HG02588 (cell line): Measurements from ENCODE around the gene ATG10.
"Not testable (repeated sequence)": the region's sequence is repeated elsewhere in the genome, so short reads cannot be mapped to it uniquely, and the experiment has no call there.

Experiments used
- ATAC-seq: cut with Tn5 transposase; IDR thresholded peaks from one replicate; pipeline ENCODE4 v1.9.1; 2021; ENCODE audit warnings: mild to moderate bottlenecking, moderate library complexity; ENCODE audit not compliant: unreplicated experiment

The ATG10 gene

DNA sequence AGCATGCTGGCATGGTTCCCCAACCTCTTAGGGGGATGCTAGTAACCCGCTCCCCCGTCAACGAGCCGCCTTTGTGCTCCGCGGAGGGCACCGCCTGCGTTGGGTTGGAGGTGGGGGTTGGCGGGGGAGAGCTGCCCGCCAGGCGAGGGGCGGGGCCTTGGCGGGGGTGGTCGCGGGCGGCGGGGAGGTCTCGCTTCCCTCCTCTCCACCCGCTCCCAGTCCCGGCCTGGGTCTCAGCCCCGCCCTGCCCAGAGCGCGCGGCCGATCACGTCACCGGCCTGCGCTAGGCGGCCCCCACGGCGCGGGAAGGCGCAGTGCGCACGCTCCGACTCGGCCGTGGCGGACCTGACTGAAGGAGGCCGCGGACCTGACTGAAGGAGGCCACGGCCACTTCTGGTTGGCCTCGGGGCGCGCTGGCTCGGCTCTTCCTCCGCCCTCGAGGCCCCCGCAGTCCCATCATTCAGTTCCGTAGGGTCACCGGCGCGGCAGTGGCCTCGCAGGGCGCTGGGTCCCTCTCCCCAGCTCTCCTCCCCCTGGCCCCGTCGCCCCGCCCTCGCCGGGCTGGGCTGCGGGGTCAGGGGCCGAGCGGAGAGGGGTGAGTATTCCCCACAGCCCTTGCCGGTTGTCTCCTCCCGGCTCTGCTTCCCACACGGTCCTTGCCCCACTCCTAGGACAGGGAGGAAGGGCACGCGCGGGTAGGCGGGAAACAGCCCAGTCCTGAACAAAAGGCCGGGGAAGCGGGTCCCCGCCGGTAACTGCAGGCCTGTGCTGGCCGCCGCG lies at the start of gene ATG10:
Gene ATG10, plus strand, starts transcription at position 312 of the 780 bp plus-strand sequence. CDS start 15,548 bp downstream, outside the sequence.
- peak; percentile 97 for ATAC-seq

DNA sequence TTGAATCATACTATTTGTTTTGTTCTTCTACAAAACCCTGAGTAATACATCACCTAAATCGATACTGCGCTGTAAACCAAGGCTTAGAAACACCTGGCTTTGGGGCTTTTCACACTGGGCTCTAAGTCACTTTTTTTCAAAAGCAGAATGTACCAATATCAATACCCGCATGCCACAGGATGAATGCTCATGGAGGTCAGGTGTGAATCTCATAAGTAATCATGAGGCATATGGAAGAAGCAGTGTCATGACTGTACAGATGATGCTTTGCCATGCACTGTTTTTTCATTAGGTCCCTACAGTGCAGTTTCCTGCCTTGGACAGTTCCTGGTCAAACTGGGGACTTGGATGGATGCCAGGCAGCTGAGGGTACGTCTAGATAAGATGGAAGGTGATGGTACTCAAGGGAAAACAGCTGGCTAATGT lies 49.0 kb upstream of the ATG10 start:
- no peak for ATAC-seq

DNA sequence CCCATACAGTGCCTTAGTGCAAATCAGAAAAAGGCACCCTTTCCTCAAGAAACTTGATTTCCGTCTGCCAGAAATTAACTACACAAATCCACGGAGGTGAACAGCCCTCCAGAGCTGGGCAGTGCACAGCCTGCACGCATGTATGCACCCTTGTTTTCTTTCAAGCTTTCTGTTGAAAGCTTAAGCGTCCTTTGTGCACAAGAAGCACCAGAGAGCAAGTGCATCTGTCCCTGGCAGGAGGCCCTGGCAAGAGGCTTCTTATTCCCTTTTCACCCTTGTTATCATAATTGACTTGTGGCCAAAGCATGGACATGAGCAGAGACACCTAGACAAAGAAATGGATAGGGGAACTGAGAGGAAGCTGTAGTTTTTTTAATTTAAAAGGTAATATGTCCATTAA lies 47.4 kb upstream of the ATG10 start:
- no peak for ATAC-seq

DNA sequence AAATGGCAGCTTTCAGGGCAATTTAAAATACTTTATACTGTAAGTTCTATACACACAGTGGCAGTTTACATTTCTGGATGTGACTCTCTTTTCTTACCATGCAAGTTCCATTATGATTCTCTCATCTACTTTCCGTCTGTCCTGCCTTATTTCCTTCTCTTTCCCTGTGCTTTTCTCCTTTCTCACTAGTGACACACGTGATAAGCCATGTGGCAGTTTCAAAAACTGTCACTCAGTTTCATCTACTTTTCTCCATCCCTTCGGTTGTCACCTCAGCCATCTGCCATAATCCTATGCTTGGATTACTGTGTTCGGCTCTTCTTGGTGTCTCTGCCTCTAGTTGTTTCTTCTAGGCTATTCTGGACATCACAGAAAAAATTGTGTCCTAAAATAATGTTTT lies 46.8 kb upstream of the ATG10 start:
- ATAC-seq = no peak

DNA sequence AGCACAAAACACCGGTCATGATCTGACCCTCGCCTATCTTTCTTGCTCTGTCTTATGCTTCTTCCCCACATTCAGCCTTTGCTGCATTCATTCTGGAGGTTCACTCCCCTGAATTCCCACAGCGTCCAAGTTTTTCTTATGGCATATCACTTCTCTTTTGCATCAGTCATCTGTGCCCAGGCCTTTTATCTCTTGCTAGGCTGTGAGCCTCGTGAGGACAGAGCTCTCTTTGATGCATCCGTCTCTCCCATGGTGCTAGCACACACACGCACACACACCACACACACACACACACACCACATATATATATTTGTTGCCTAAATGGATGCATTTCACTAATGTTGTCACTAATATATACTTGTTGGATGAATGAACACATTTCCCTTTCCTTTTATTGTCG lies 45.8 kb upstream of the ATG10 start:
- no peak for ATAC-seq

DNA sequence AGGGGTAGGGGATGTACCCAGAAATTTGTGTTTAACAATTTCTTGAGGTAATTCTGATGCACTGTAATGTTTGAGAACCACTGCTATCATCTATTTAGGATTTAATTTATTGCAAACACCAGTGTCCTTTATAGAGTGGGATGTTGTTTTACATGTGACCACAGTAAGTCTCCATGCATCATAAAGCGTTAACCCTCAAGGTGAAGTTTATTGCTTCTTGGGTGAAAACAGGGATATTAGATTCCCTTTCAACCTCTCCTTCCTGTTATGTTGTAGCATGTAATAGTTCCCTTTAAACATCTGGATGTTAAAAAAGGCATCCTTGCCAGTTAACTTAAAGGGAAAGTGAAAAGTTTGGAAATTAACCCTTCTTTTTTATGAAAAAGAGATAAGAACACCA lies 35.8 kb upstream of the ATG10 start:
- no peak for ATAC-seq

DNA sequence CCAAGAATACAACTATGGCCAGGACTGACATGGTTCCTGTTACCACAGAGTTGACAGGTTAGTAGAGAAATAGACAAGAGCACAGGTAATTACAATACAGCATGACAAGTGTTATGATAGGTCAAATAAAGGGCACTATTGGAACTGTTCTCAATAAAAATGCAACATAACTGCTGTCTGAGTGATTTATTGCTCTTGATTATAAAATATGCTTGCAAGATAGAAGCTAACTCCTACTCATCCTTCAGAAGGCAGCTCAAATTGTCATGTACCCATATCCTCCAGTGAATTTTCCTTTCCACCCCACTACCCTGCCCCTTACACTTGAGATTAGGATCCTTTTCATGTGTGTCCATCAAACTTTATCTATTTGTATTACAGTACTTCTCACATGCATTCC lies 35.1 kb upstream of the ATG10 start:
- no peak for ATAC-seq

DNA sequence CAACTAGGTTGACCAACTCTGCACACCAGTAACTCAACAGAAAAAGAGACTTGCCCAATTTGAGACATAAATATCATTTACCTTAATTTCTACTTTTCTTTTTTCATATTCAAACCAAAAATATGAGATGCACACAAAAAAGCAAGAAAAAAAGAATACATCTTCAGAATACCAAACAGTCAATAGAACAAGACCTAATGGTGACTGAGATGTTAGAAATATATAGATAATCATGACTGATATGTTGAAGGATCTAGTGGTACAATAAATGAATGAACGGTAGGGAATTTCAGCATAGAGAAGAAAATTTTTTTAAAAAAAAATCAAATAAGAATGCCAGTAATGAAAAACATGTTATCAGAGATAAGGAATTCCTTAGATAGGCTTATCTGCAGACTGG lies 29.1 kb upstream of the ATG10 start:
- ATAC-seq = no peak

DNA sequence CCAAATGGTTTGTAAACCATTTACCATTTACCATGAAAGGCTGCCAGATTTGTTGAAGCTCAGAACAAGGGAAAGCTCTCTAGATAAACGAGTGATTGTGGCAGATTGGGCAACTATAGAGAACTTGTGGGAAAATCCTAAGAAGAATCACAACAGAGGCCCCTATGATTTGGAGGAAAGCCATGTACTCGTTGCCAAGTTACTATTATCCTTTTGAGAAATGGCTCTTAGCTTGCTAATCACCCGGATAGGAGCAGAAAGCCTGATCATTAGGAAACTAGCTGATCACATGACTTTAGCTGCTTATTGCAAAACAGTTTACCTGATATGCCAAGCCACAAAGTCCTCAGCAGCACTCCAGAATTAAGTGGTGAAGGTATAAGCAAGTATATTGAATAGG lies 23.5 kb upstream of the ATG10 start:
- ATAC-seq = no peak

DNA sequence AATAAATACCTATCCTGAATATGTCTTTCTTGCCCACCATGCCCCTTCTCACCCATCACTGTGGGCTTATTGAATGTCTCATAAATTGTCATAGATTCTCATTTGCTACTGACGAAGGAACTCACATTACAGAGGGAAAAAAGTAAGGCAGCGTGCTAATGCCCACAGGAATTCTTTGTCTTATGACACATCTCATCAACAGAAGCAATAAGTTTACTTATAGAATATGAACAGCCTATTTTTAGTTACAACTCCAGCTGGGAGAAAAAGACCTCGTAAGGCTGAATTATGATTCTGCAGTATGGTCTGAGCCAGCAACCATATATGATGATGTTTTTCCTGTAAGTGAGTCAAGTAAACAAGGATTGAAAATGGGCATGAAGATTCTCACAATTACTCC lies 22.4 kb upstream of the ATG10 start:
- no peak for ATAC-seq

DNA sequence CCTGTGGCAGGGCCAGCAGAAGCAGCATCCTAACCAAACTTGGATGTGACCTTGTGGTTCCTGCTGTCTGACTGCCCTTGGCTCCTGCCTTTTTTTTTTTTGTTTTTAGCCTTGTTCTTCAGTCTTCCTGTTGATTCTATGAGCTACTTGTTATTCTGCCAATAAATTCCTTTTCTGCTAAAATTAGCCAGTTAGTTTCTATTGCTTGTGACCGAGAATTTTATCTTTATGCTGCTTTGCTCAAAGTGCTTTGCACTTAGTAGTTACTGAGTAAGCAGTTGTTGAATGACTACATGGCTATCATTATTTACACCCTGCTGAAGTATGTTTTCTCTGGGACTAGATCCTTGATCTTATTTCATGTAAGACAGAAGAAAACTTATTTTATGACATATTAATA lies 20.8 kb upstream of the ATG10 start:
- no peak for ATAC-seq

DNA sequence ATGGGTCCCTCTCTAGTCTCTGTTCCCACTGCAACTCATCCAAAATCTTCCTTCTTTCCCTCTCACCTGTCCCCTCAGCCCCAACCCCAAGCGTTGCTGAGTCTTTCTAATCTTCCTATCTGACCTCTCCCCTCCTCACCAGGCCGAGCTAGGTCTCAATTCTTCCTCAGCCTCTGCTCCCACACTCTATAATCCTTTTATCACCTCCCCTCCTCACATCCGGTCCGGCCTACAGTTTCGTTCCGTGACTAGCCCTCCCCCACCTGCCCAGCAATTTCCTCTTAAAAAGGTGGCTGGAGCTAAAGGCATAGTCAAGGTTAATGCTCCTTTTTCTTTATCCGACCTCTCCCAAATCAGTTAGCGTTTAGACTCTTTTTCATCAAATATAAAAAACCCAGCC lies 17.0 kb upstream of the ATG10 start:
- ATAC-seq = not testable (repeated sequence)

DNA sequence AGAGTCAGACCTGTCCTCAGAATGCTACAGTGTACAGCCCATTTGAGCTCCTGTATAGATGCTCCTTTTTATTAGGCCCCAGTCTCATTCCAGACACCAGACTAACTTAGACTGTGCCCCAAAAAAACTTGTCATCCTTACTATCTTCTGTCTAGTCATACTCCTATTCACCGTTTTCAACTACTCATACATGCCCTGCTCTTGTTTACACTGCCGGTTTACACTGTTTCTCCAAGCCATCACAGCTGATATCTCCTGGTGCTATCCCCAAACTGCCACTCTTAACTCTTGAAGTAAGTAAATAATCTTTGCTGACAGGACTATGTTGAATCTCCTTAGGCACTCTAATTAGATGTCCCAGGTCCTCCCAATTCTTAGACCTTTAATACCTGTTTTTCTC lies 13.7 kb upstream of the ATG10 start:
- not testable (repeated sequence) for ATAC-seq

DNA sequence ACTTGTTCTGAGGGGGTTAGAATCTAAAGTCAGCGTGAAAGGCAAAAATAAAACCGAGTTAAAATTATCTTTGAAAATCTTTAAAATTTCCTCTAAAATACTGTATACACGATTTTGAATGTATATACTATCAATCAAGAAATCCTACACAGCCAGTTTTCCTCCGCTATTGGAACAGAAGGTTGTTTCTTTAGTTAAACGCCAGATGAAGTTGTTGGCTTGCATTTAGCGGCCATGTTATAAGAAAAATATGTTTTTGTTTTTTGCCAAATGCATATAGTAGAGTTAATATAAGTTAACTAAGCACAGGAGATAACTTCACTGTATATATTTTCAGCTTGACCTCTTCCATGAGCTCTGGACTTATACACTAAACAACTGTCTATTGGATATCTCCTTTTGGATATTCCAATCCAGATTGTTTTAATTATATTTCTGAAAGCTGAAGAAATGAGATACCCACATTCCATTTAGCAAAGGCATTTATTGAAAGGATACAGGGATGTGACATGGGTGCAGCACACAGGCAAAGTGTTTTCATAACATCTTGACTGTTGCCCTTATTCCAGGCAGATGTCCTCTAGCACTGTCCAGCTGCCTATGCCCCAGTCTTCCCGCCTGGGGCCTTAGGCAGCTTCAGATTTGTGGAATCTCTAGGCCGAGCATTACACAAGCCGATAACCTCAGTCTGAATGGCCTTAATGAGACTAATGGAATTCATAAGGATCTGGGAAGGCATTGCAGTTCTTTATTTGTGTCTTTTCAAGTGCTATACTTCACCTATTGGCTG lies 10.0 kb upstream of the ATG10 start:
- ATAC-seq = no peak

DNA sequence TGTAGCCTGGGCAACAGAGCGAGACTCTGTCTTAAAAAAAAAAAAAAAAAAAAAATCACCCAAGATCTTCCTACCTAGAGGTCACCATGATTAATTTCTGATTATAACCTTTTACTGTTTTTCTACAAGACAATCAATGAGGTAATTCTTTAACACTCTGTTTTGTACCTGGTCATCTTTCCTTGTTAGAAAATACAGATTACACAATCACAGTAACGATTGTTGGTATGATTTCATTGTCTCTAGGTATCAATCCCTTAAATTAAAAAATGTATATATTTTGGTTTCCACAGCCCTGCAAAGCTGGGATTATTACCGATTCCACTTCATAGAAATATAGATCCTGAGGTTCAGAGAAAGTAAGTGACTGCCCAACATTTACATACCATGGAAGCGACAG lies 8.3 kb upstream of the ATG10 start:
- ATAC-seq = no peak

DNA sequence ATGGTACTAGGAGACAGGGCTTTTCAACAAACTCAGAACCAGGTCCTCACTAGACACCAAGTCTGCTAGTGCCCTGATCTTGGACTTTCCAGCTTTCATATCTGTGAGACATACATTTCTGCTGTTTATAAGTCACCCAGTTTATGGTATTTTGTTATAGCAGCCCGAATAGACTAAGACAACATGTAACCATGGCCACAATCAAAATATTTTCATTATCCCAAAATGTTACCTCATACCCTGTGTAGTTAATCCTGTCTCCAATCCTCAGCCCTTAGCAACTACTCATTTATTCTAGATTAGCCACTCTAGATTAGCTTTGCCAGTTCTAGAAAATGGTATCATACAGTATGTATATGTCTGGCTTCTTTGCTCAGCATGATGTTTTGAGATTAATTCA lies 6.3 kb upstream of the ATG10 start:
- no peak for ATAC-seq

DNA sequence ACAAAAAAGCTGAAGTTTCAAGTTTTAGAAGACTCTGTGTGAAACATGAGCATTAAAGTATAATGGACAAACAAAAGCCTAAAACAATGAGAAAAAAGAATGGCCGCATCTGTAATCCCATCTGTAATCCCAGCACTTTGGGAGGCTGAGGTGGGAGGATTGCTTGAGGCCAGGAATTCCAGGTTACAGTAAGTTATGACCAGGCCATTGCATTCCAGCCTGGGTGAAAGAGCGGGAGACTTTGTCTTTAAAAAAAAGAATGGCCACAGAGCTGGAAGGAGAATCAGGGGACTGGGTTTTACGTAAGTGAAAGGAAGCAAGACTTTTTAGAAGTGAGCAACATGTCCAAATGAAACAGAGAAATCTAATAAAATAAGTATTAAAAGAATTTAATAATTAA lies 2.6 kb upstream of the ATG10 start:
- ATAC-seq = no peak

DNA sequence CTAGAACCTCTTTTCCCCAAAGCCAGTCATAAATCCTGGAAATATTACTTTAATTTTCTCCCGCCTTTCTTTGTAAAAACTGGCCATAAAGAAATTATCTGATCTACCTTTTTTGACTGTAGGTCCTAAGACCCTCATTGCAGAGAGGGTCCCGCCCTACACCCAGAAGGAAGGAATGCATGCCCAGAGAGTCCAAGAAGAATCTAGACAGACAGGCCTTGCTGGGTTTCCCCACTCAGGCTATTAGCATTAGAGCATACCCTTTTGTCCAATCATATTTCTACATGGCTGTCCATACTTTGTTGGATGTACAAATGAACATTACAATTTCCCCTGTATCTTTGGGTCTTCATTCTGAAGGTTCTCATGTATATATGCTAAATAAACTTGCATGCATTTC lies 1.9 kb upstream of the ATG10 start:
- no peak for ATAC-seq

DNA sequence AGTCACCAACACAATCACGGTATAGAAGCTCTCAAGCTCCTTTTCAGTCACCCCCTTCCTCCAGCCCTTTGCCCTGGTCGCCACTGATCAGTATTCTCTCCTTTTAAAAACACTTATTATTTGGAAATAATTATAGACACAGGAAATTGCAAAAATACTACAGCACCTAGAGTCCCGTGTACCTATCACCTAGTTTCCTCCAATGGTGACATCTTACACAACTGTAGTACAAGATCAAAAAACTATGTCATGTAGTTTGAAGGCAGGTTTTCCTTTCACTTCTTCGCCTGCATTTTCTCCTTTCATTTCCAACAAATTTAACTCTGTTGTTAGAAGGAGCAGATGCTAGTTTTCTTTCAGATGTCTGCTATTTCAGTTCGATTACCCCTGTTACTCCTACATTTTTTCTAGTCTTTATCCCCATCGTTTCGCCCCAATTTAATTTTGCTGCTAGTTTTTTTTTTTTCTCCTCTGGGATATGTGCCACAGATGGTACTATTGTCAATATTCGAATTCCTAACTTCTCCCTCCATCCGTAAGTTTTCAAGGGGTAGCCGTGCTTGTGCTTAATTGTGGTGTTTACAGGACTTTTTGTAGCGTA lies 612 bp upstream of the ATG10 start:
- ATAC-seq = no peak

DNA sequence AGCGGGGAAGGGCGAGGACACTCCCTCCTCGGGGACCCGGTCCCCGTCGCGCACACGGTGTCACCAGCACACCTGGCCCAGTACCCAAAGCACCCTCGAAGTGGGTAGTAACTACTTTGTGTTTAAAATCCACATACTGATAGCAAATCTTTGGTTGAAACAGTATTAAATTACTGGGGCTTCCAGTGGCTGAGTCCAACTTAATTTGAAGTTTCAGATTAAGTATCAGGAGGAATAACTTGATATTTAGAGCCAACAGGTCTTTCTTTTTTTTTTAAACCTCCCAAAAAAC lies 615 bp downstream of the ATG10 start:
- peak; percentile 39 for ATAC-seq

DNA sequence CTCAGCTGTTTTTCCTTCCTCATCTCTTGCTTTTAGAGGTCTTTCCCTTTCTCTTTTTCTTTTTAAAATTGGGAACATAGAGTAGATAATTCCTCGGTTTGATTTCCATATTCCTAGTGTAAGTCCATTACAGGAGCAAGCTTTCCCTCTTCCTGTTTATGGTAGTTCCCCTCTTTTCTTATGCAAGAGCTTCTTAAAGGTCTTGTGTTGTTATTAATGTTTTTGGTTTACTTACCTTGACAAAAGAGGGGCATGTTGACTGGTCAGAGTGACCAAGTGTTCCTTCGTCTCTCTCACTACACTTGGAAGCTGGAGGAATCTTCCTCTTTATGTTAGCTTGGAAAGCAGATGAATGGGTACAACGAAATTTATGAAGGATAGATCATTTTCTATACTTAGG lies 8.3 kb downstream of the ATG10 start:
- no peak for ATAC-seq

DNA sequence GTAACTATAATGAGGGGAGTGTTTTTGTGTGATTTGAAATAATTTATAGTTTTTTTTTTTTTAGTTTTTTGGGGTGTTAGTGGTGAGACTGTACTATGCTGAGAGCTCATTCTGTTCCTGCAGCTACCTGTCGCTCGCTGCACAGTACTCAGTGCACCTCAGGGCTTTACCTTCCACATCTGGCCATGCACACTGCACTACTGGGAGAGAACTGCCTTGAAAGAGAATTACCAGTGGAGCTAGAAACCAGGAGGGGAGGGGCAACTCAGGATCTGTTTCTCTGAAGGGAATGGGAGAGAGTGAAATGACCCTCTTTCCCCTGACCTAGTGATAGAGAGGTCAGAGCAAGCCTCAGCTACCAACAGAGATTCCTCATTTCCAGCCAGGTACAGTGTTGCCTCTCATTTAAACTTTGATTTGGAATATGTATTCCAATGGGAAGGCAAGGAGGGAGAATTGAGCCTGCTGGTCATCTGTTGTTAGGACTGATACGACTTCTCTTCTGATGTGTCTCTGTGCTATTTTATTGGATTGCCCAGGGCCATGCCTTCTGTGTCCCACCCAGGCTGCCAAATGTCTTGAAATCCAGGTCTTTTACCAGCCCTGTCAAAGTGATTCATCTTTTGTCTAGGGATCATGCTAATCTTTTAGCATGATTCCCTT lies 8.9 kb downstream of the ATG10 start:
- ATAC-seq = no peak
